Common myeloid progenitor, CD34-positive (primary cell): Measurements from ENCODE around the gene TLCD4.

Experiments
- CTCF ChIA-PET: fragments of 350-600 bp; sonication (Branson Sonifier 250); formaldehyde crosslinking; loops from one replicate; lab custom pipeline; 2021; ENCODE audit warnings: antibody characterized with exemption; lab: Charles Lee
- POLR2A ChIA-PET: fragments of 350-600 bp; sonication (Branson Sonifier 250); formaldehyde crosslinking; loops from one replicate; lab custom pipeline; 2021; ENCODE audit warnings: antibody characterized with exemption; lab: Charles Lee
- DNase-seq, 3 donors: peaks; one replicate each; pipeline versions ENCODE4 v3.0.0 to v3.0.0-alpha.2; 2013
- H3K27ac ChIP-seq, 2 experiments: 1 replicate in 1 of 2; 2 replicates in 1 of 2; pipeline ENCODE4 v1.7.0; 2013; ENCODE audit warnings: inconsistent platforms in 2 of 2, low read length in 2 of 2, mild to moderate bottlenecking in 2 of 2, low read depth in 1 of 2, moderate library complexity in 1 of 2; ENCODE audit not compliant: severe bottlenecking in 2 of 2, insufficient read depth in 1 of 2, poor library complexity in 1 of 2
- H3K27me3 ChIP-seq, 5 experiments: replicated peaks in 2 of 5; 1 replicate in 3 of 5; 2 replicates in 2 of 5; pipeline versions ENCODE4 v1.6.1 to v1.7.0; 2013; ENCODE audit warnings: low read length in 4 of 5, mild to moderate bottlenecking in 2 of 5, moderate library complexity in 2 of 5, inconsistent platforms in 1 of 5; ENCODE audit not compliant: insufficient read depth in 5 of 5, control insufficient read depth in 4 of 5
- H3K36me3 ChIP-seq, 4 experiments: 1 replicate in 2 of 4; 2 replicates in 2 of 4; pipeline versions ENCODE4 v1.6.1 to v1.7.0; 2013; ENCODE audit warnings: low read length in 3 of 4, control low read depth in 1 of 4, mild to moderate bottlenecking in 1 of 4; ENCODE audit not compliant: control insufficient read depth in 4 of 4, insufficient read depth in 4 of 4
- H3K4me1 ChIP-seq, 4 experiments: 1 replicate in 3 of 4; 2 replicates in 1 of 4; pipeline versions ENCODE4 v1.6.1 to v1.7.1; 2013; ENCODE audit warnings: low read length in 3 of 4, mild to moderate bottlenecking in 3 of 4, control low read depth in 1 of 4, inconsistent platforms in 1 of 4, moderate library complexity in 1 of 4; ENCODE audit not compliant: control insufficient read depth in 4 of 4, insufficient read depth in 4 of 4; ENCODE audit errors: control extremely low read depth in 1 of 4
- H3K4me3 ChIP-seq, 7 experiments: 1 replicate in 4 of 7; 2 replicates in 3 of 7; pipeline versions ENCODE4 v1.5.1 to v1.7.0; 2013; ENCODE audit warnings: mild to moderate bottlenecking in 7 of 7, low read length in 6 of 7, moderate library complexity in 6 of 7, inconsistent platforms in 2 of 7, low read depth in 2 of 7, control low read depth in 1 of 7; ENCODE audit not compliant: insufficient read depth in 4 of 7, control insufficient read depth in 1 of 7; ENCODE audit errors: extremely low read depth in 1 of 7
- H3K9me3 ChIP-seq, 5 experiments: 1 replicate in 4 of 5; 2 replicates in 1 of 5; pipeline versions ENCODE4 v1.6.1 to v1.7.1; 2013; ENCODE audit warnings: low read length in 4 of 5, mild to moderate bottlenecking in 2 of 5, inconsistent platforms in 1 of 5, low read depth in 1 of 5, moderate library complexity in 1 of 5; ENCODE audit not compliant: control insufficient read depth in 4 of 5, insufficient read depth in 2 of 5; ENCODE audit errors: control extremely low read depth in 1 of 5
- WGBS: methylation state at CpG from one replicate; pipeline ENCODE4 v1.1.5; 2013; ENCODE audit not compliant: insufficient coverage; 5-methylcytosine and 5-hydroxymethylcytosine counted together

The TLCD4 gene

GRCh38 chr1:95072532-95073419 lies 44.4 kb upstream of the TLCD4 start, which contains the start of gene ALG14:
Gene ALG14 (minus strand): TSS chr1:95072951. CDS start chr1:95072898, 53 bp downstream.
- H3K27me3 ChIP-seq, result peaks cover 0 to 4% (median 0%) of the 10 kb centered on the region in 5 experiments
- under 1% methylated on average over 46 of the region's 53 CpGs for WGBS
- H3K9me3 ChIP-seq, result no peaks in the 10 kb centered on the region
- H3K4me1 ChIP-seq, result peaks cover 11 to 15% (median 13%) of the 10 kb centered on the region in 4 experiments
- no peaks in the 10 kb centered on the region for H3K36me3 ChIP-seq
- peak within 1 kb of the TSS; percentile 83 to 97 (median 90) for H3K4me3 ChIP-seq
- ChIA-PET CTCF (interaction anchor here (0.9 to 2.3 kb wide), 4 partner anchors 11 to 161 kb away, joined by 3 to 11 read pairs (median 4); partner anchors contain the start of gene RWDD3), POLR2A (interaction anchor here (0.6 kb wide), 1 partner anchor 176 kb away, joined by 3 read pairs; no protein-coding TSS in a partner anchor)
- peak; percentile 94 to 97 (median 97) for DNase-seq
- H3K27ac ChIP-seq, result peak within 1 kb of the TSS; percentile 50 to 74

- DNase-seq, result no peak
- CTCF ChIA-PET, result interaction anchor here (0.9 to 2.3 kb wide), 4 partner anchors 11 to 160 kb away, joined by 3 to 11 read pairs (median 4); partner anchors contain the start of gene RWDD3
- WGBS, result 0% methylated on average over 1 of the region's 3 CpGs
- no peaks in the 10 kb centered on the region for H3K36me3 ChIP-seq
- POLR2A ChIA-PET, result interaction anchor here (0.6 kb wide), 1 partner anchor 176 kb away, joined by 3 read pairs; no protein-coding TSS in a partner anchor
- peak overlapping the region; percentile 50 to 74 for H3K27ac ChIP-seq
- no peaks in the 10 kb centered on the region for H3K9me3 ChIP-seq
- H3K27me3 ChIP-seq, result peaks cover 0 to 4% (median 2%) of the 10 kb centered on the region in 5 experiments
- peak overlapping the region; percentile 83 to 97 (median 90) for H3K4me3 ChIP-seq
- H3K4me1 ChIP-seq, result peaks cover 11 to 15% (median 13%) of the 10 kb centered on the region in 4 experiments
Observed at GRCh38 chr1:95073446-95073845, 43.7 kb upstream of the TLCD4 start.

- Histone ChIP-seq H3K4me3 (no peak overlapping the region), H3K4me1 (peaks cover 11 to 15% (median 13%) of the 10 kb centered on the region in 4 experiments), H3K9me3 (no peaks in the 10 kb centered on the region), H3K27me3 (peaks cover 0 to 4% (median 4%) of the 10 kb centered on the region in 5 experiments), H3K36me3 (no peaks in the 10 kb centered on the region), H3K27ac (no peak overlapping the region)
- ChIA-PET CTCF (interaction anchor here (1.3 to 1.7 kb wide), 2 partner anchors 8 to 16 kb away, joined by 3 to 11 read pairs; no protein-coding TSS in a partner anchor), POLR2A (interaction anchor here (0.6 kb wide), 1 partner anchor 800 kb away, joined by 4 read pairs; no protein-coding TSS in a partner anchor)
- DNase-seq, result no peak
Observed at GRCh38 chr1:95076034-95076433, 41.1 kb upstream of the TLCD4 start.

GRCh38 chr1:95080446-95080845 lies 36.7 kb upstream of the TLCD4 start:
- no peak for DNase-seq
- H3K4me1 ChIP-seq, result no peaks in the 10 kb centered on the region
- 100% methylated on average over 1 of the region's 1 CpG for WGBS
- no peak overlapping the region for H3K4me3 ChIP-seq
- H3K27ac ChIP-seq, result no peak overlapping the region
- CTCF ChIA-PET, result interaction anchor here (1.2 kb wide), 1 partner anchor 43 kb away, joined by 3 read pairs; no protein-coding TSS in a partner anchor
- H3K36me3 ChIP-seq, result no peaks in the 10 kb centered on the region
- no peaks in the 10 kb centered on the region for H3K9me3 ChIP-seq
- H3K27me3 ChIP-seq, result peaks cover 0 to 4% (median 4%) of the 10 kb centered on the region in 5 experiments
- POLR2A ChIA-PET, result no interaction called here

GRCh38 chr1:95080879-95081278 lies 36.3 kb upstream of the TLCD4 start:
- Histone ChIP-seq H3K27me3 (peaks cover 0 to 4% (median 3%) of the 10 kb centered on the region in 5 experiments), H3K4me1 (no peaks in the 10 kb centered on the region), H3K27ac (no peak overlapping the region), H3K4me3 (no peak overlapping the region), H3K9me3 (no peaks in the 10 kb centered on the region), H3K36me3 (no peaks in the 10 kb centered on the region)
- ChIA-PET POLR2A (no interaction called here), CTCF (interaction anchor here (1.2 kb wide), 1 partner anchor 42 kb away, joined by 3 read pairs; no protein-coding TSS in a partner anchor)
- no CpG with 5 or more reads among the region's 1 CpG for WGBS
- no peak for DNase-seq

GRCh38 chr1:95084317-95085176 lies 32.6 kb upstream of the TLCD4 start:
- ChIA-PET CTCF (interaction anchor here (1.0 to 2.4 kb wide), 14 partner anchors 9 to 207 kb away, joined by 3 to 14 read pairs (median 4); partner anchors contain the start of genes ALG14, RWDD3 and TLCD4), POLR2A (no interaction called here)
- H3K27ac ChIP-seq, result no peak overlapping the region
- peaks cover 0 to 4% (median 0%) of the 10 kb centered on the region in 5 experiments for H3K27me3 ChIP-seq
- no peaks in the 10 kb centered on the region for H3K9me3 ChIP-seq
- DNase-seq, result peak; percentile 47 to 65 (median 61)
- H3K4me3 ChIP-seq, result no peak overlapping the region
- WGBS, result 83% methylated on average over 2 of the region's 8 CpGs
- no peaks in the 10 kb centered on the region for H3K4me1 ChIP-seq
- no peaks in the 10 kb centered on the region for H3K36me3 ChIP-seq
